Sigmoid colon (tissue), 3 donors: Measurements from ENCODE around the gene DDX20.

Source experiments
- POLR2A ChIP-seq, 2 donors: fragments of 450-650 bp; IDR thresholded peaks; one replicate each; pipeline ENCODE4 v1.6.1; 2016; ENCODE audit warnings: antibody characterized with exemption in 2 of 2, mild to moderate bottlenecking in 2 of 2, moderate library complexity in 2 of 2
- TF ChIP-seq, protein P1 (sequence below), 4 experiments: fragments of 450-650 bp in 3 of 4; fragments of 200-600 bp in 1 of 4; IDR thresholded peaks; one replicate each; pipeline ENCODE4 v1.5.1; 2016 to 2019; ENCODE audit warnings: antibody characterized with exemption in 4 of 4, mild to moderate bottlenecking in 3 of 4, moderate library complexity in 2 of 4

DNA sequence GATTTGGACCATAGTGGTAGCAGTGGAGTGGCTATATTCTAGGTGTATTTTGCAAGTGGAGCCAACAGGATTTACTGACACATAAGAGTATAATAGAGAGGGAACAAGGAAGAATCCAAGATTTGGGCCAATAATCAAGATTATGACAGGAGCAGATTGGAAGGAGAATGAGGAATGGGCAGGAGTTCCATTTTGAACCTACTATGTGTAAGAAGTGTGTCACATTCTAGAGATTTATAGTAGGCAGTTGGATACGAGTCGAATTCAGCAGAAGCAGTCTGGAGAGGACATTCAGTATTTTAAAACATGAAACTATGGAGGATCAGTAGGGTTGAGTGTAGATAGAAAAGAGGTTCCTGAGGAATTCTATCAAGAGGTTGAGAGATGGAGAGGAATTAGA lies 38.3 kb upstream of the DDX20 start:
- no peak for TF ChIP-seq POLR2A (IDR thresholded peaks at IDR 0.05)
- TF ChIP-seq, protein P1, sequence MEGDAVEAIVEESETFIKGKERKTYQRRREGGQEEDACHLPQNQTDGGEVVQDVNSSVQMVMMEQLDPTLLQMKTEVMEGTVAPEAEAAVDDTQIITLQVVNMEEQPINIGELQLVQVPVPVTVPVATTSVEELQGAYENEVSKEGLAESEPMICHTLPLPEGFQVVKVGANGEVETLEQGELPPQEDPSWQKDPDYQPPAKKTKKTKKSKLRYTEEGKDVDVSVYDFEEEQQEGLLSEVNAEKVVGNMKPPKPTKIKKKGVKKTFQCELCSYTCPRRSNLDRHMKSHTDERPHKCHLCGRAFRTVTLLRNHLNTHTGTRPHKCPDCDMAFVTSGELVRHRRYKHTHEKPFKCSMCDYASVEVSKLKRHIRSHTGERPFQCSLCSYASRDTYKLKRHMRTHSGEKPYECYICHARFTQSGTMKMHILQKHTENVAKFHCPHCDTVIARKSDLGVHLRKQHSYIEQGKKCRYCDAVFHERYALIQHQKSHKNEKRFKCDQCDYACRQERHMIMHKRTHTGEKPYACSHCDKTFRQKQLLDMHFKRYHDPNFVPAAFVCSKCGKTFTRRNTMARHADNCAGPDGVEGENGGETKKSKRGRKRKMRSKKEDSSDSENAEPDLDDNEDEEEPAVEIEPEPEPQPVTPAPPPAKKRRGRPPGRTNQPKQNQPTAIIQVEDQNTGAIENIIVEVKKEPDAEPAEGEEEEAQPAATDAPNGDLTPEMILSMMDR (IDR thresholded peaks at IDR 0.05), result no peak
